COLO668 (cell line): ENCODE results near the gene CCDC152.

ENCODE experiments used
- DNase-seq: peaks from one replicate; lab custom pipeline; 2025; ENCODE audit not compliant: unreplicated experiment; lab: John Stamatoyannopoulos, UW

Gene CCDC152

GRCh38 chr5:42779083-42779482 lies 22.5 kb downstream of the CCDC152 start:
- DNase-seq: no peak

- no peak for DNase-seq
Observed at GRCh38 chr5:42781584-42781983, 25.0 kb downstream of the CCDC152 start.

GRCh38 chr5:42784132-42784531 lies 27.5 kb downstream of the CCDC152 start:
- no peak for DNase-seq

GRCh38 chr5:42785756-42786155 lies 29.1 kb downstream of the CCDC152 start:
- no peak for DNase-seq

GRCh38 chr5:42787073-42787472 lies 30.5 kb downstream of the CCDC152 start:
- DNase-seq: no peak

- DNase-seq: no peak
Observed at GRCh38 chr5:42787845-42788244, 31.2 kb downstream of the CCDC152 start.

- DNase-seq: no peak
Observed at GRCh38 chr5:42791151-42791550, 34.5 kb downstream of the CCDC152 start.

- DNase-seq: no peak
Observed at GRCh38 chr5:42798284-42799240, 41.9 kb downstream of the CCDC152 start.

- DNase-seq: no peak
Observed at GRCh38 chr5:42799241-42799608, 42.6 kb downstream of the CCDC152 start.

GRCh38 chr5:42799668-42800114 lies 43.1 kb downstream of the CCDC152 start:
- DNase-seq: no peak

- no peak for DNase-seq
Observed at GRCh38 chr5:42800748-42801330, 44.2 kb downstream of the CCDC152 start.

GRCh38 chr5:42801516-42802166 lies 45.0 kb downstream of the CCDC152 start:
- no peak for DNase-seq

GRCh38 chr5:42804717-42805339 lies 48.2 kb downstream of the CCDC152 start:
- DNase-seq: no peak

GRCh38 chr5:42806004-42806700 lies 49.5 kb downstream of the CCDC152 start:
- DNase-seq: no peak

- no peak for DNase-seq
Observed at GRCh38 chr5:42806701-42807262, 50.2 kb downstream of the CCDC152 start.

GRCh38 chr5:42807722-42808447 lies 51.3 kb downstream of the CCDC152 start:
- DNase-seq: no peak

- DNase-seq: no peak
Observed at GRCh38 chr5:42808888-42809611, 52.4 kb downstream of the CCDC152 start.

GRCh38 chr5:42810834-42811590 lies 54.4 kb downstream of the CCDC152 start:
- no peak for DNase-seq
